Astrocyte of the spinal cord (primary cell): Measurements from ENCODE around the gene CLDN10.

Experiments
- DNase-seq: peaks from one replicate; pipeline ENCODE4 v3.0.0; 2011; ENCODE audit warnings: low read depth, low spot score
- H3K4me3 ChIP-seq: 2 replicates; pipeline ENCODE4 v1.5.1; 2011; ENCODE audit warnings: low read depth, mild to moderate bottlenecking, low read length, moderate library complexity
- in situ Hi-C: cut with HindIII; loops from 2 replicates; pipeline ENCODE4 v1.10.0; 2017; ENCODE audit warnings: low sequenced_read_pairs
- TF ChIP-seq, protein P1 (sequence below): IDR thresholded peaks from 2 replicates; pipeline ENCODE4 v1.5.1; 2012; ENCODE audit warnings: low read depth, mild to moderate bottlenecking, low read length, inconsistent platforms

Gene CLDN10

DNA sequence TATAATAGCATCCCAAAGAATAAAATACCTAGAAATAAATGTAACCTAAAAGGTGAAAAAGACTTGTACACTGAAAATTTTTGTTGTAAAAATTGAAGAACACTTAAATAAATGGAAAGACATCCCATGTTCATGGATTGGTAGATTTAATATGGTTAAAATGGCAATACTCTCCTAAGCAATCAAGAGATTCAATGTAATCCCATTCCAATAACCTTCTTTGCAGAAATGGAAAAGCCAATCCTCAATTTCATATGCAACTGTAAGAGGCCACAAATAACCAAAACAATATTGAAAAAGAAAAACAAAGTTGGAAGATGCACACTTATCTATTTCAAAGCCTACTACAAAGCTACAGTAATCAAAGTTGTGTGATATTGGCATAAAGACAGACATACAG lies 74.2 kb downstream of the CLDN10 start:
- in situ Hi-C loops = no loop called here
- TF ChIP-seq, protein P1, sequence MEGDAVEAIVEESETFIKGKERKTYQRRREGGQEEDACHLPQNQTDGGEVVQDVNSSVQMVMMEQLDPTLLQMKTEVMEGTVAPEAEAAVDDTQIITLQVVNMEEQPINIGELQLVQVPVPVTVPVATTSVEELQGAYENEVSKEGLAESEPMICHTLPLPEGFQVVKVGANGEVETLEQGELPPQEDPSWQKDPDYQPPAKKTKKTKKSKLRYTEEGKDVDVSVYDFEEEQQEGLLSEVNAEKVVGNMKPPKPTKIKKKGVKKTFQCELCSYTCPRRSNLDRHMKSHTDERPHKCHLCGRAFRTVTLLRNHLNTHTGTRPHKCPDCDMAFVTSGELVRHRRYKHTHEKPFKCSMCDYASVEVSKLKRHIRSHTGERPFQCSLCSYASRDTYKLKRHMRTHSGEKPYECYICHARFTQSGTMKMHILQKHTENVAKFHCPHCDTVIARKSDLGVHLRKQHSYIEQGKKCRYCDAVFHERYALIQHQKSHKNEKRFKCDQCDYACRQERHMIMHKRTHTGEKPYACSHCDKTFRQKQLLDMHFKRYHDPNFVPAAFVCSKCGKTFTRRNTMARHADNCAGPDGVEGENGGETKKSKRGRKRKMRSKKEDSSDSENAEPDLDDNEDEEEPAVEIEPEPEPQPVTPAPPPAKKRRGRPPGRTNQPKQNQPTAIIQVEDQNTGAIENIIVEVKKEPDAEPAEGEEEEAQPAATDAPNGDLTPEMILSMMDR = no peak
- no peak for DNase-seq
- no peak overlapping the region for H3K4me3 ChIP-seq

DNA sequence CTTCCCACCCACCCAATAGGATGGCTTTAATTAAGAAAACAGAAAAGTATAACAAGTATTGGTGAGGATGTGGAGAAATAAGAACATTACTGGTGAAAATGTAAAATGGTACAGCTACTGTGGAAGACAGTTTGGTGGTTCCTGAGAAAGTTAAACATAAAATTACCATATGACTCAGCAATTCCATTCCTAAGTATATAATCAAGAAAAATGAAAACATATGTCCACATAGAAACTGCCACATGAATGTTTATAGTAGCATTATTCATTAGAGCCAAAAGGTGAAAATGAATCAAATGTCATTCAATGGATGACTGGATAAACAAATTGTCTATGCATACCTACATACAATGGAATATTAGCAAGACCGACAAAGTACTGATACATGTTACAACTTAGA lies 75.1 kb downstream of the CLDN10 start:
- in situ Hi-C loops = no loop called here
- no peak overlapping the region for H3K4me3 ChIP-seq
- DNase-seq = peak; percentile 51
- TF ChIP-seq, protein P1 = no peak

DNA sequence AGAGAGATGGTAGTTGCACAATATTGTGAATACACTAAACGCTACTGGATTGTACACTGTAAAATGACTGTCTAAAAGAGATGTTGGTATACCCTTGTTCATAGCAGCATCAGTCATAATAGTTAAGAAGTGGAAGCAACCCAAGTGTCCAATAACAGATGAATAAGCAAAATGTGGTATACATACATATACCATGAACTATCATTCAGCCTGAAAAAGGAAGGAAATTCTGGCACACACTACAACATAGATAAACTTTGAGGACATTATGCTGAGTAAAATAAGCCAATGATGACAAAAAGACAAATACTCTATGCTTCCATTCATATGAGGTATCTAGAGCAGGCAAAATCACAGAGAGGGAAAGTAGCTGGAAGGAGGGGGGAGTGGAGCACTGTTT lies 76.0 kb downstream of the CLDN10 start:
- no peak for DNase-seq
- no peak overlapping the region for H3K4me3 ChIP-seq
- TF ChIP-seq, protein P1 = no peak
- in situ Hi-C loops = no loop called here

DNA sequence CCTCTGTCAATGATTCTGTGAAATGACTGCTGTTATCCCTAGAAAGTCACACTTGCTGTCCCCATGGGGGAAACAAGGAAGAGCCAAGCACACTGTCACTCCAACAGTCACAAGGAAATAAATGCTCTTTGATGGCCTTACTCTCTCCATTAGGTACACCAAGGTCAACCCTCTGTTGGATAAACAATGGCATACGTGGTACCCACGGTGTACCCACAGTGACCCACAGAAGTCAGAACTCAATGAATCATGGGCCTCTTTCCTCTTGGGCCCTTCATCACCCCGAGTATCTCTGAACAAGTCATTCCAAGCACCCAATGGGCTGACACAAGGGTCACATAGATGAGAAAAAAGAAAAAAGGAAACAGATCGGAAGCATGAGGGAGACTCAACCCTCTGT lies 76.6 kb downstream of the CLDN10 start:
- no peak overlapping the region for H3K4me3 ChIP-seq
- in situ Hi-C loops = no loop called here
- TF ChIP-seq, protein P1 = no peak
- DNase-seq = no peak
